Neural crest cell (in vitro differentiated cells): ENCODE data around the gene TUBA4B. TPM values are rescaled to one million over a fixed set of nuclear protein-coding genes. Genes with fewer than 3 reads are reported as not detected.
"Not testable (repeated sequence)": the region's sequence is repeated elsewhere in the genome, so short reads cannot be mapped to it uniquely, and the experiment has no call there.

ENCODE experiments used
- DNase-seq: peaks from one replicate; pipeline ENCODE4 v3.0.0; 2021; ENCODE audit warnings: low read depth, mixed read lengths, low spot score
- H3K27ac Mint-ChIP-seq: one replicate; pipeline ENCODE4 v1.8.0; 2021; ENCODE audit warnings: mild to moderate bottlenecking, mixed read lengths; ENCODE audit not compliant: unreplicated experiment
- H3K27me3 Mint-ChIP-seq: 2 replicates; pipeline ENCODE4 v1.8.0; 2021; ENCODE audit warnings: low read depth, mild to moderate bottlenecking, mixed read lengths
- H3K36me3 Mint-ChIP-seq: 2 replicates; pipeline ENCODE4 v1.8.0; 2021; ENCODE audit warnings: low read depth, mild to moderate bottlenecking, mixed read lengths
- H3K4me1 Mint-ChIP-seq: 2 replicates; pipeline ENCODE4 v1.8.0; 2021; ENCODE audit warnings: mixed read lengths
- H3K4me3 Mint-ChIP-seq: one replicate; pipeline ENCODE4 v1.8.0; 2021; ENCODE audit warnings: mild to moderate bottlenecking, mixed read lengths
- H3K9me3 Mint-ChIP-seq: 2 replicates; pipeline ENCODE4 v1.8.0; 2021; ENCODE audit warnings: mixed read lengths
- CTCF ChIP-seq: fragments of 200-600 bp; sonication (generic); conservative IDR thresholded peaks from 2 replicates; pipeline ENCODE4 v1.5.0; 2021; ENCODE audit warnings: antibody characterized with exemption, mild to moderate bottlenecking
- total RNA-seq: library from RNA; stranded (reverse); gene quantifications from 2 replicates; pipeline ENCODE4 v1.2.1, GENCODE V29; 2021

The TUBA4B gene
- total RNA-seq, 1 donor from 2014 or later: not detected

GRCh38 chr2:219286436-219287115 is 33.5 kb downstream of the TUBA4B start:
- H3K4me1 Mint-ChIP-seq: peaks cover 5% of the 10 kb centered on the region
- DNase-seq: no peak
- no peak for TF ChIP-seq CTCF
- H3K27me3 Mint-ChIP-seq: peaks cover 5% of the 10 kb centered on the region
- H3K36me3 Mint-ChIP-seq: no peaks in the 10 kb centered on the region
- no peaks in the 10 kb centered on the region for H3K9me3 Mint-ChIP-seq
- peak overlapping the region; percentile 18 for H3K4me3 Mint-ChIP-seq
- H3K27ac Mint-ChIP-seq: no peak overlapping the region

- not testable (repeated sequence) for H3K9me3 Mint-ChIP-seq, H3K27me3 Mint-ChIP-seq, H3K4me3 Mint-ChIP-seq, DNase-seq, H3K4me1 Mint-ChIP-seq, H3K27ac Mint-ChIP-seq, H3K36me3 Mint-ChIP-seq
Measured at GRCh38 chr2:219287116-219287440, 34.0 kb downstream of the TUBA4B start.

- TF ChIP-seq CTCF: no peak
- no peak for DNase-seq
- Mint-ChIP-seq H3K27me3 (peaks cover 11% of the 10 kb centered on the region), H3K4me1 (peaks cover 5% of the 10 kb centered on the region), H3K36me3 (no peaks in the 10 kb centered on the region), H3K9me3 (no peaks in the 10 kb centered on the region), H3K27ac (no peak overlapping the region), H3K4me3 (no peak overlapping the region)
Measured at GRCh38 chr2:219287580-219288265, 34.7 kb downstream of the TUBA4B start.

- no peak overlapping the region for H3K27ac Mint-ChIP-seq
- no peak for DNase-seq
- TF ChIP-seq CTCF: no peak
- no peaks in the 10 kb centered on the region for H3K9me3 Mint-ChIP-seq
- peaks cover 11% of the 10 kb centered on the region for H3K27me3 Mint-ChIP-seq
- peaks cover 7% of the 10 kb centered on the region for H3K4me1 Mint-ChIP-seq
- H3K36me3 Mint-ChIP-seq: no peaks in the 10 kb centered on the region
- H3K4me3 Mint-ChIP-seq: no peak overlapping the region
Measured at GRCh38 chr2:219289195-219289536, 36.1 kb downstream of the TUBA4B start.

GRCh38 chr2:219289537-219290361 is 36.7 kb downstream of the TUBA4B start:
- no peaks in the 10 kb centered on the region for H3K36me3 Mint-ChIP-seq
- no peak for TF ChIP-seq CTCF
- H3K27me3 Mint-ChIP-seq: peaks cover 11% of the 10 kb centered on the region
- H3K9me3 Mint-ChIP-seq: no peaks in the 10 kb centered on the region
- no peak for DNase-seq
- H3K27ac Mint-ChIP-seq: no peak overlapping the region
- H3K4me3 Mint-ChIP-seq: no peak overlapping the region
- peaks cover 11% of the 10 kb centered on the region for H3K4me1 Mint-ChIP-seq
